ENCODE measurements around the gene MTA1. TPM values are rescaled to one million over a fixed set of nuclear protein-coding genes. Genes with fewer than 3 reads are reported as not detected.

The MTA1 gene
- total RNA-seq, 1 donor from 2014 or later = 42.0 TPM

DNA sequence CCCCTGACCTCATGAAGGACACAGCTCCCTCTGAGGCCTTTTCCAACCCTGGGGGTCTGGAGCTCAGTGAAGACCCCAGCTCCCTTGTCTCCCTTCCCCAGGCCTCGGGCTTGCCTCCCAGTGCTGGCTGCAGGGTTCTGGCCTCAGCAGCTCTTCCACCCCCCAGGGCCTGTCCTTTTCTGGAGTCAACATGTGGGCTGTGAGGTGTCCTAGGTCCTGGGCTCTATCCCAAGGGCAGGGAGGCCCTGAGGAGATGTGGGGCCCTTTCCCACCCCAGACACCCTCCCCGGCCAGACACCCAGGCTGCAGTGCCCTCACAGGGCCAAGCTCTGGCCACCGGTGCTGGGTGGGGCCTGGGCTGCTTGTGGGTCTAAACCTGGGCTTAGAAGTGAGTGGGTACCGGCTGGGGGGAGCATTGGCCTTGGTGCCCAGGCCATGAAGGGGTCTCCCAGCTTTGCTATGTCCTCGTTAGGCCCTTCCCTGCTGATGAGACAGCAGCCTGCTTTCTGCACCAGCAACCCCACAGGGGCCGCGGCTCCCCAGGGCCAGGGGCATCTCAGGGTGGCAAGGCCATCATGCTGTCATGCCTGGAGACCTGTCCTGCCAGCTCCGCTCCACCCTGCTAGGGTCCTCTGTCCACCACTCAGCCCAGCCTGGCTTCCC is 52.3 kb downstream of the MTA1 start:
- DNase-seq (ENCODE audit: low spot score in 2 of 2) = no peak
- FAIRE-seq = no peak

DNA sequence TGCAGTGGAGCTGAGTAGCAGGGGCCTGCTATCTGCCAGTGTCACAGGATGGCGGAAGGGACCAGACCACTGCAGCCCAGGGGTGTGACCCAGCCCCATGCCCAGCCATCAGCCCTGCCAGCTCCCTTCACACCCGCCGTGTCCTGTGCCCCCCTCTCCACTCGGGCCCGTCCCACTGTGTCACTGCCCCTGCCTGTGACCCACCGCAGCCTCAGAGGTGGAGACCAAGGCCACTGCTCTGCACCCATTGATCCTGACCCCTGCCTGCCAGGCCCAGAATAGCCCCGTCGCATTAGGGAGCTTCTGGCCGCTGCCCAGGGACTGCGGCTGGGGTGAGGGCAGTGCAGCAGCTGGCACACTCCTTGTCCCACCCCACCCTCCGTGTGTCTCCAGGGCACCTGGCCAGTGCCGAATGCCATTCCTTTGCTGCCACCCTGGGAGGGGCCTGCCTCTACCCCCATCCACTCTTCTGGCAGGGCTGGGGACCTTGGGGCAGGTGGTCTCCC is 52.9 kb downstream of the MTA1 start:
- DNase-seq (ENCODE audit: low spot score in 2 of 2) = no peak
- FAIRE-seq = no peak

DNA sequence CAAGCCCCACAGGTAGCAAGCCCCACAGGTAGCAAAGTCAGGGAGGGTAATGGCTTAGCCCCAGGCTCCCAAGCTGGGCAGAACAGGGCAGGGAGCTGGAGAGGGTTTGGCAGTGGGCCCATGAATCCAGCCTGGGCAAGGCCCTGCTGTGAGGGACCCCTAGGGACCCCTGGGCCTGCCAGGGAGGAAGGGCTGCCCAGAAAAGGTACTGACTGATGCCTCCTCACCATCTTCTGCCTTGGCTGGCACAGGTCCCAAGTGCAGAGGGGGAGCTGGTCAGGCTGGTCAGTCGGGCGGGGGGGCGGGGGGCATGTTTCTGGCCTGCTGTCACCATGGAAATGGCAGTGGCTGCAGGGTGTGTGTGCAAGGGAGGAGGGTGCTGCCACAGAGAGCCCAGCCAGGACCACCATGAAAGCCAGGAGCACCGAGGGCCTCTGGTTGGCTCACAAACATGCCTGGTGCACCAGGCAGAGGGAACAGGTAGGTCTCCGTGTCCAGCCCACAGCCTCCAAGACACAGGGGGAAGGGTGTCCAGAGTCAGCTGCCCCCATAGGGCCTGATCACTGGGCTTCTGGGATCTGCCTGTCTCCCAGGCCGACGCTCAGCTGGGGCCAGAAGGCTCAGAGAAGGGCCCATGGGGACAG is 53.5 kb downstream of the MTA1 start:
- DNase-seq (ENCODE audit: low spot score in 2 of 2) = no peak
- no peak for FAIRE-seq

DNA sequence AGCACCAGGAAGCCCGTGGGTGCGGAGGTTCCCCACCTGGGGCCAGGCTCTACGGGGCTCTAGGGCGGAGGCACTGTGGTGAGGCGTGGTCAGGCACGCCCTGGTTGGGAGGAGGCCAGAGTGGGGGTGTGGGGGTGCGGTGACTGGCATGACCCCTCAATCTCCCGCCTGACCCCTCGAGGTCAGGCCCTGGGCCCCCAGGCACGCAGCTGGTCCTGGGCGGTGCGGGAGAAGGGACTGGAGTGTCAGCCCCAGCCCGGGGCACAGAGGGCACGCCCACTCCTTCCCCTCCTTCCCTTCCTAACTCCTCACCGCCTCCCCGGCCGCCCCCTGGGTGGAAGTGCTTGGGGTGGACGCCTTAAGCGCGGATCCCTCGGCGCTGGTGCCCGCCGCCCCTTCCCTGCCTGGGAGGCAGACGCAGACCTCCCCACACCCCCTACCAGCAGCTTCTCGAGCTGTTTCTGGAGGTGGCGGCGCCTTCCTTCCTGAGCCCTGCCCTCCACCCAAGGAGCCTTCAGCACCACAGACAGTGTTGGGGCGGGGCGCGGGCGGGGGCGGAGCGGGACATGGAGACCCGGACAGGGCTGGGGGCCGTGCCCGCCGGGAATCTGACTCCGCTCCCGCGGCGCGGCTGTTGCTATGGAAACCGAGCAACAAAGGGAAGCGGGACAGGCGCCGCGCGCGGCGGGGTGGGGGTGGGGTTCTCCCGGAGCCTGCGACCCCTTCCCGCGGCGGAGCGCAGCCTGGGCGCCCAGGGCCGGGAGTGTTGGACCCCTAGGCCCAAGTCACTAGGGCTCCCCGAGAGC is 54.3 kb downstream of the MTA1 start:
- FAIRE-seq = no peak
- DNase-seq (ENCODE audit: low spot score in 2 of 2) = peak; percentile 78 to 86

DNA sequence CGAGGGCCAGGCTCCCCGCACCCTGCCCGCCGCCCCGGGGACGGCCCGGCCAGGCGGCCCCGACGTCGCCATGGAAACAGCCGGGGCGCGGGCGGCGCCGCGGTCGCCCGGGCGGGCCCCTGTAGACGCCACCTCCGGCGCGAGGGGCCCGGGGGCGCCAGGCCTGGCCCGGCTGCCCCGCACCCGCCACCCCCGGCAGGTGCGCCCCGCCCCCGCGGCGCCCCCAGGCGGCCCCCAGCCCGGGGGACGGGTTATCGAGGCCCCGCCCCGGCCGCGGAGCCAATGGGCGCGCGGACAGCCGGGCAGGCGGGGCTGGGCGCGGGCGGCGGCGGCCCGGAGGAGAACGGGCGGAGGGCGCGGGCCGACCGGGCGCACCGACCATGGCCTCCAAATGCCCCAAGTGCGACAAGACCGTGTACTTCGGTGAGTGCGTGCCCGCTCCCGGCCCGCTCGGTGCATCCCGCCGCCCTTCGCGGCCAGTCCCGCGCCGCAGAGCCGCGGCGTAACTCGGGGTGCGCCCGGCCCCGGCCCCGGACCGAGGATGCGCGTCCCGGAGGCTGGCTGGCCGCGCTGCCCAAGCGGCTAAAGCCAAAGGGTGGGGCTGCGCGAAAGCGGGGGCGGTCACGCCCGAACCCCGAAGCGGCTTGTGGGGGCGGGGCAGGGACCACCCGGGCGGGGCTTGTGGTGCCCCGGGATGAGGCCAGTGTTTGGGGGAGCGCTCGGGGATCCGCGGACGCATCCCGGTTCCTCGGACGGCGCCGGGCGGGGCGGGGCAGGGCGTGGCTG is 55.0 kb downstream of the MTA1 start, which contains the start of gene CRIP2:
Gene CRIP2, plus strand, starts transcription at position 339 of the 786 bp plus-strand sequence. Its CDS starts 42 bp downstream, at position 381.
- FAIRE-seq (no peak), DNase-seq (ENCODE audit: low spot score in 2 of 2) (peak; percentile 92)

DNA sequence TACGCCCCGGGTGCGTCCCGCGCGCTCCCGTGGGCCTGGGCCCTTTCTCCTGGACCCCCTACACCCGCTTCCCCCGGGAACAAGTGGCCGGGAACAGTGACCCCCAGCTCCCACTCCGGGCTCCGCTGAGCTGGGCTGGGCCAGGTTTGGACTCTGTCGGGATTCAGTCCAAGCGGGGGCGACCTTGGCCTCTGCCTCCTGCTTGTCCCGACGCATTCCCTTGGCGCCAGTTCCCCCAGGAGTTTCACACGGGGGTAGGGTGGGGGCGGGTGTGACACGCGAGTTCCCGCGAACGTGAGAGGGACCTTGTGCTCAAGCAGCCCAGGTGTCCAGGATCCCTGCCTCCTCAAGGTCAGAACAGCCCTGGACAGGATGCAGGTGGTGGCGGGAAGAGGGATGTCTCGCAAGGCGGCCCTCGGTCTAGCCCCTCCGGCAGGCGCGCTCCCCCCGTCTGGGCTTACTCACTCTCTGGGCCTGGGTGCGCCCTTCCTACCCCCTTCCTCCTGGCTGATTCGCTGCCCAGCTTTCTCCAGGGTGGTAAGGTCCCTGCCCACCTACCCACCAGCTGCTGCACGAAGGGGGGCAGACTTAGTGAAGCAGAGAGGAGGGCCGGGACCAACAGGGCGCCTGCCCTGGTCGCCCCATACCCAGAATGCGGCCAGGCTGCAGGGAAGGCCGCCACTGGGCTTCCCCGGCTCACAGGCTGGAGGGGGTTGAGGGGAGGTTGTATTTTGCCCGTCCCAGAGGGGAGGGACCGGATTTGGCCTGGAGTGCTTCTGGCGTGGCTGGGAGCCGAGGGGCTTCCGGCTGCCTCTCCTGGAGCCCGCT is 55.9 kb downstream of the MTA1 start:
- no peak for FAIRE-seq
- DNase-seq (ENCODE audit: low spot score in 2 of 2) = peak; percentile 64 to 70

DNA sequence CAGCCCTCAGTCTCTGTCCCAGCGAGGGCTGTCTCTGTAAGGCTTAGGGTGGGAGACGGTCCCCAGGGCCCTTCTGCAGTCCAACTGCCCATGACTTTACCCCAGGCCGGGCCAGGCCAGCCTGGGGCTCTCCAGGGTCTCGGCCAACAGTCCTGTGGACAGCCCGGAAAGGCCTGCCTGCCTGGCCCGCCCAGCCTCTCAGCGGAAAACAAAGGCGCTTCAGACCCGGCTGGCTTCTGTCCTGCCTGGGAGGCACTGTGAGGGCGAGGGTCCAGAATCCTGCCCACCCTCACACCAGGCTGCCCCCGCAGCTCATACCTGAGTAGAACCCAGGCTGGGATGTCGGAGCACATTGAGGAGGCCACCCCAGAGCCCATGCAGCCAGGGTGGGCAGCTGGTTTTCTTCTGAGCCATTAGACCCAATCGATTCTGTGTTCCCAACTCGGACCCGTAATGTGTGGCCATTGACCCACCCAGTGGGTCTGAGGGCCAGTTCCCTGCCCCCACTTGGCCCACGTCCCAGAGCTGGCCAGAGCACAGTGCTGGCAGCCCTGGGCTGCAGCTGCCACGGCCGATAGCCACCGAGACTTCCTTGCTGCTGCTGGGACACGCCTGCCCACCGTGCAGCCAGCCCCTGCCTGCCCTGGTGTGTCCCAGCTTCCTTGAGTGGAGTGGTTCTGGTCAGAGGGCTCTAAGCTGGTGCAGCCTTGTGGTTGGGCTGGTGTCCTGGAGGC is 56.6 kb downstream of the MTA1 start:
- FAIRE-seq = no peak
- peak; percentile 80 to 92 for DNase-seq (ENCODE audit: low spot score in 2 of 2)

DNA sequence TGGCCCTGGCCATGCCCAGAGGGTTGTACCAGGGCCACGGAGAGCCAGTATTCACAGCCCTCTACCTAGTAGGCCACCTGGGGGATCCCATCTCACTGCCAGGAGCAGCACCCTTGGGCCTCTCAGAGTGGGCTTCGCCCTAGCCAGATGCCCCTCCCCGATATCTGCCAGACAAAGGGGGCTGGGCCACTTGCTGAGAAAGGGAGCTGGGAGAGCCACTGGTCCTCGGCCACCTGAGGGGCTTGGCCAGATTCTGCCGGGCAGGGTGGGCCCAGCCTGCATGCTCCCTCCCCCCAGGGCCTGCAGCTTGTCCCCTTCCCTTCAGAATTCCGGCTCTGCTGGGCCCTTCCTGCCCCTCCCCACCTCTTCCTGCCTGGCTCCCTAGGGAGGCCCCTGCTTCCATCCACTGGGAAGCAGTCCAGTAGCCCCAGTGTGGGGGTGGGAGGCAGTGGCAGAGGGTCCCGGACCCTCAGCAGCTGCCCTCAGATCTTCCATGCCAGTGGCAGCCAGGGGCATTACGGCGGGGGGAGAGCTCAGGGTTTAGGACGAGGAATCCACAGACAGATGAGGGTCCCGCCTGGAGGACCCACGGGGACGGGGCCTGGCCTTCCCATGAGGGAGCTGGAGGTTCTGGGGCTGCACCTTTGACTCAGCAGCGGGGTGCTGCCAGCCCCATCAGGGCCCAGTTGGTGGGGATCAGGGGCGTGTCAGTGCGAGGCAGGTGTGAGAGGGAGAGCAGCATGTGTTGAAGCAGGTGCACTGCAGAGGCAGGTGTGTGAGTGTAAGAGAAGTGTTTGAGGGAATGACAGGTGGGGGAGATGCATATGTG is 57.4 kb downstream of the MTA1 start:
- FAIRE-seq (no peak), DNase-seq (ENCODE audit: low spot score in 2 of 2) (no peak)

DNA sequence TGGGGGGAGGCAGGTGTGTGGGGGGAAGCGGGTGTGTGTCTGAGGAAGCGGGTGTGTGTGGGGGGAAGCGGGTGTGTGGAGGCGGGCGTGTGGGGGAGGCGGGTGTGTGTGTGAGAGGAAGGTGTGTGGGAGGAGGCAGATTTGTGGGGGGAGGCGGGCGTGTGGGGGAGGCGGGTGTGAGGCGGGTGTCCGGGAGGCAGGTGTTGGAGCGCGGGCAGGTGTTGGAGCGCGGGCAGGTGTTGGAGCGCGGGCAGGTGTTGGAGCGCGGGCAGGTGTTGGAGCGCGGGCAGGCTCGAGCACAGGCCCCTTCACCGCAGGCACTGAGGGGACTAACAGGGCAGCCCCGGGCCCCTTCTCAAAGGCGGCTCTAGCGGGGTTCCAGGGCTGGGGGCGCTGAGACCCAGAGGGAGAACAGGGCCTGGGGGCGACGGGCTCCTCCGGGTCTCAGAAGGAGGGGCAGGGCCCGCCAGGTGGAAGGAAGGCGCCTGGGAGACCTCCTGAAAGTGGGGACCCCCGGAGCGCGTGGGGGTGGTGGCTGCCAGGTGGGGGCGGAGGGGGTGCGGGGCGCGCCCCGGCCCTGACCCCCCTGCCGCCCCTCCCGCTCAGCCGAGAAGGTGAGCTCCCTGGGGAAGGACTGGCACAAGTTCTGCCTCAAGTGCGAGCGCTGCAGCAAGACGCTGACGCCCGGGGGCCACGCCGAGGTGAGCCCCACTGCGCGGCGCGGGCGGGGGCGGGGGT is 58.2 kb downstream of the MTA1 start:
- FAIRE-seq = no peak
- DNase-seq (ENCODE audit: low spot score in 2 of 2) = peak in 1 of 2 donors; percentile 75

DNA sequence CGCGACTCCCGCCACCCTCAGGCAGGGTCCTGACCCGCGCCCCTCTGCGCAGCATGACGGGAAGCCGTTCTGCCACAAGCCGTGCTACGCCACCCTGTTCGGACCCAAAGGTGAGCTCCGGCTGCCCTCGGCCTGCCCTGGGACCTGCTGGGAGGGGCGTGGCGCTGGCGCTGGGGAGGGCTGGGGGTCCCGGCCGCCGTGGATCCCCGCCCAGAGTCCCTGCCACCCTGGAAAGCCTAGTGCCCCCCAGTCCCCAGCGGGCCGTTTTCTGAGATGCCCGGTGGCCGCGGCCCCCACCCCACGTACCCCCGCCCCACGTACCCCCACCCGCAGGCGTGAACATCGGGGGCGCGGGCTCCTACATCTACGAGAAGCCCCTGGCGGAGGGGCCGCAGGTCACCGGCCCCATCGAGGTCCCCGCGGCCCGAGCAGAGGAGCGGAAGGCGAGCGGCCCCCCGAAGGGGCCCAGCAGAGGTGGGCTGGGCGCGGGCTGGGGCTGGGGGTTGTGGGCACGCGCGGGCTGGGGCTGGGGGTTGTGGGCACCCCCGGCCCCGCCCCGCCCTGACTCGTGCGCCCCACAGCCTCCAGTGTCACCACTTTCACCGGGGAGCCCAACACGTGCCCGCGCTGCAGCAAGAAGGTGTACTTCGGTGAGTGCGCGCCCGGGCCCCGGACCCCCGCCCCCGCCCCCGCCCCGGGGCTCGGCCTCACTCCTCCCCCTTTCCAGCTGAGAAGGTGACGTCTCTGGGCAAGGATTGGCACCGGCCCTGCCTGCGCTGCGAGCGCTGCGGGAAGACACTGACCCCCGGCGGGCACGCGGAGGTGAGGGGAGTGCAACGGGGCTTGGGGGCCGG is 59.0 kb downstream of the MTA1 start:
- FAIRE-seq (no peak), DNase-seq (ENCODE audit: low spot score in 2 of 2) (no peak)

DNA sequence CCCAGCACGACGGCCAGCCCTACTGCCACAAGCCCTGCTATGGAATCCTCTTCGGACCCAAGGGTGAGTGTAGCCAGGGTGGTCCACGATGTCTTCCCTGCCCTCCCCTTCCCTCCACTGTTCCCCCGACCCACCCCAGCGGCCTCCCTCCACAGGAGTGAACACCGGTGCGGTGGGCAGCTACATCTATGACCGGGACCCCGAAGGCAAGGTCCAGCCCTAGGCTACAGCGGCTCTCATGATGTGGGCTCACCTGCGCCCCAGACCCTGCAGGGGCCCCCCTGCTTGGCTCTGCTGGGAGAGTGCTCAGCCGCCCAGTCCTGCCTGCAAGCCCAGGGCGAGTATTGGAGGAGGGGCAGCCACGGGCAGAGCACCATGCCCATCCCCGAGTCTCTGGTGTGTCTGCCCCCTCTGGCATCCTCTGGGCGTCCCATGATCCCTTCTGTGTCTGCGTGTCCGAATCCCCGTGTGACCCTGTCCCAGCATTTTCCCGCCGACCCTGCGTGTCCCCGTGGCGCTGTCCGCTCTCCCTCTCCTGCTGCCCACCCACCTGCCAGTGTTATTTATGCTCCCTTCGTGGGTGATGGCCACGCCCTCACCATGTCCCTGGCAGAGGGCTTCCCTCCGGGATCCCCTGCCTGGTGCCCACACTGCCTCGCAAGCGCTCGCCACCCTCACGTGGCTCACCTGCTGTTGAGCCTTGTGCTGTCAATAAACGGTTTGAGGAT is 60.0 kb downstream of the MTA1 start:
- FAIRE-seq = no peak

DNA sequence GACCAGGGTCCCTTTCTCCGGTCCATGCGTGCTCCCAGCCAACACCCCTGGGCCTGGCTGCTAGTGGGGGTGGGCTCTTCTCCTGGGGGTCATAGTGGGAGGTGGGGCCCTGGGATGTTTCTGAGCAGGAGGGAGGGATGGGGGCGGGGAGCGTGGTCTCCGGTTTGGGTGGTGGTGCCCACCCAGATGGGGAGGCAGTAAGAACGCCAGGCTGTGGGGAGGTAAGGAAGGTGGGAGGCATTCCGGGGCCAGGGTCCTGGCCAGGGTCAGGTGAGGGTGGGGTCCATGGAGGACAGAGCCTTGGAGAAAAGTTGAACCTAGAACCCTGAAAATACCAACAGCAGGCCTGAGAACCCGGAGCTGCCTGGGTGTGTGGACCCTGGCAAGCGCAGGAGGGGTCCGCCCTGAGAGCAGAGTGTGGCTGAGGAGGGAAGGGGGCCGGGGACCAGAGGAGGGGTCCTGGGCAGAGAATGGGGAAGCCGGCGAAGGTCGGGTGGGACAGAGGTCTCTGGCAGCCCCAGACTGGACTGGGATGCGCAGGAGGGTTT is 60.6 kb downstream of the MTA1 start:
- peak in 1 of 2 donors; percentile 34 for DNase-seq (ENCODE audit: low spot score in 2 of 2)
- FAIRE-seq = no peak

More for the DNA sequence above, 60.0 kb downstream of the MTA1 start:
- DNase-seq (ENCODE audit: low spot score in 2 of 2) = peak in 1 of 2 donors; percentile 44

DNA sequence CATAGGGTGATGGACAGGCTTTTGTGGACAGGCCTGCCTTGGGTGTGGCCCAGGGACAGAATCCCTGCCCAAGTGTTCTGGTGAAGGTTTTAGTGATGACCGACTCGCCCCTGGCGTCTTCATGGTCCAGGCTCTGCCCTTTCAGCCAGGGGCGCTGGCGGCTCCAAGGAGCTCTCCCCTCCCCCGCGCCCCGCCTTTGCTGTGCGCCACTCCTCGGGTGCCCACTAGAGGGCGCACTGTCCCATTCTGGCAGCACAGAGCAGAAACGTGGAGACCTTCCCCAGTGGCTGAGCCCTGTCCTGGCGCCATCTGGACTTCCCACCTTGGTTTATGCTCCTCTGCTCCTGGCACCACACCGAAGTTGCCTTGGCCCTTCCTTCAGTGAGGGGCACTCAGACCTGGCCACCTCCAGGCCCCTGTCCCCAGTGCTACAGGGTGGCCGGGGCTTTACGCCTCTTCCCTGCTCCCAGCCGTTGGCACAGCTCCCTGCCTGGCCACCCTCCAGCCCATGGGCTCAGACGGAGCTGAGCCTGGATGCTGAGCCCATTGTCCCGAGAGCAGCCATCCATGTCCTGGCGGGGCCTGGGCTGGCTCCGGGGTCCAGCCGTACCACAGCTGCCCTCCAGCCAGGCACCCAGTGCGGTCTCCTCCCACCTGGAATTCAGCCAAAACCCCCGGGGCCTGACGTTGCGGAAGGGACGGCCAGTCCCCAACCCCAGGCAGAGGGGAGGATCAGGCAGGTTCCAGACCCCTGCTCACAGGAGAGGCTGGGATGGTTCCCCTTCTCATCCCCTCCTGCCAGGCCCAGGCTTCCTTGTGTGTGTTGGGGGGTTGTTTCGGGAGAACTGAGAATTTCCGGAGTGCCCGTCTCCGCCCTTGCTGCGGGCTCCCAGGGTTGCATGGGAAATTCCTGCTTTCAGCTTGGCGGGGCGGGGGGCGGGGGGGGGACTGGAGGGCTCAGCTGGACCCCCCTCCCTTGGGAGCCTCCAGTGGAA is 61.5 kb downstream of the MTA1 start:
- no peak for FAIRE-seq
- DNase-seq (ENCODE audit: low spot score in 2 of 2) = peak; percentile 92 to 93

DNA sequence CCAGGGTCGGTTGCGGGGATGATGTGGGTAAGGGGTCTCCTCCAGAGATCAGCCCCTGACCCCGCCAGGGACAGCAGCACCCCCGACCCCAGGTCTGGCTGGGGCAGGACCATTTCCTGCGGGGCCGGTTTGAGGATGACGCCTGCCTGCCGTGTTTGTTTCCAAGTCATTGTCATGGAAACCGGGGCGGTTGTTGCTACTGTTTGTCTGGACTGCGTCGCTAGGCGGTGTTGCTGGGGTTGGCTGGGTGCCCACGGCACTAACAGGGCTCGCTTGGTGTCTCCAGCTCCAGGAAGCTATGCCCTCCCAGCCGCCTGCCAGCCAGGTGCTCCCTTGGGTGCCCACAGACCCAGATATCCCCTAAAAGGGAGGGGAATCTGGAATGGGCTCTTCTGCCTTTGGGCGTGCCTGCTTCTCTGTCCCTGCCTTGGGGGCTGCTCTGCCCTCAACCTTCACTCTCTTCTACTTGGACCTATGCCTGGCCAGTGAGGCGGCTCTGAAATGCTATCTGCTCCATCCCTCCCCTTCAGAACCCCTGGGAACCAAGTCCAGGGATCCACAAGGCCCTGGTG is 62.3 kb downstream of the MTA1 start:
- peak; percentile 89 to 97 for DNase-seq (ENCODE audit: low spot score in 2 of 2)
- no peak for FAIRE-seq

Measured in frontal cortex (tissue), 4 donors.